ENCODE measurements around the gene ADAR. TPM values are rescaled to one million over a fixed set of nuclear protein-coding genes. Genes with fewer than 3 reads are reported as not detected.

The ADAR gene
- total RNA-seq, 1 donor from 2014 or later, result 121 TPM

GRCh38 chr1:154573168-154573510, 34.8 kb downstream of the ADAR start:
- peaks cover 18% of the 10 kb centered on the region for H3K27me3 ChIP-seq (ENCODE audit: control insufficient read depth, insufficient read depth, low read length)
- H3K4me3 ChIP-seq (ENCODE audit: low read depth, low read length), result no peak overlapping the region
- H3K36me3 ChIP-seq (ENCODE audit: control insufficient read depth, insufficient read depth, low read length), result no peaks in the 10 kb centered on the region
- DNase-seq (ENCODE audit: low read depth), result no peak
- TF ChIP-seq, protein P1, sequence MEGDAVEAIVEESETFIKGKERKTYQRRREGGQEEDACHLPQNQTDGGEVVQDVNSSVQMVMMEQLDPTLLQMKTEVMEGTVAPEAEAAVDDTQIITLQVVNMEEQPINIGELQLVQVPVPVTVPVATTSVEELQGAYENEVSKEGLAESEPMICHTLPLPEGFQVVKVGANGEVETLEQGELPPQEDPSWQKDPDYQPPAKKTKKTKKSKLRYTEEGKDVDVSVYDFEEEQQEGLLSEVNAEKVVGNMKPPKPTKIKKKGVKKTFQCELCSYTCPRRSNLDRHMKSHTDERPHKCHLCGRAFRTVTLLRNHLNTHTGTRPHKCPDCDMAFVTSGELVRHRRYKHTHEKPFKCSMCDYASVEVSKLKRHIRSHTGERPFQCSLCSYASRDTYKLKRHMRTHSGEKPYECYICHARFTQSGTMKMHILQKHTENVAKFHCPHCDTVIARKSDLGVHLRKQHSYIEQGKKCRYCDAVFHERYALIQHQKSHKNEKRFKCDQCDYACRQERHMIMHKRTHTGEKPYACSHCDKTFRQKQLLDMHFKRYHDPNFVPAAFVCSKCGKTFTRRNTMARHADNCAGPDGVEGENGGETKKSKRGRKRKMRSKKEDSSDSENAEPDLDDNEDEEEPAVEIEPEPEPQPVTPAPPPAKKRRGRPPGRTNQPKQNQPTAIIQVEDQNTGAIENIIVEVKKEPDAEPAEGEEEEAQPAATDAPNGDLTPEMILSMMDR (IDR thresholded peaks at IDR 0.05; ENCODE audit: insufficient read depth, low read length, poor library complexity, severe bottlenecking), result no peak

GRCh38 chr1:154572468-154573167, 35.4 kb downstream of the ADAR start:
- H3K4me3 ChIP-seq (ENCODE audit: low read depth, low read length), result no peak overlapping the region
- no peak for DNase-seq (ENCODE audit: low read depth)
- peaks cover 21% of the 10 kb centered on the region for H3K27me3 ChIP-seq (ENCODE audit: control insufficient read depth, insufficient read depth, low read length)
- TF ChIP-seq, protein P1 (IDR thresholded peaks at IDR 0.05; ENCODE audit: insufficient read depth, low read length, poor library complexity, severe bottlenecking), result no peak
- H3K36me3 ChIP-seq (ENCODE audit: control insufficient read depth, insufficient read depth, low read length), result no peaks in the 10 kb centered on the region

GRCh38 chr1:154571964-154572288, 36.1 kb downstream of the ADAR start:
- TF ChIP-seq, protein P1 (IDR thresholded peaks at IDR 0.05; ENCODE audit: insufficient read depth, low read length, poor library complexity, severe bottlenecking), result no peak
- no peaks in the 10 kb centered on the region for H3K36me3 ChIP-seq (ENCODE audit: control insufficient read depth, insufficient read depth, low read length)
- no peak overlapping the region for H3K4me3 ChIP-seq (ENCODE audit: low read depth, low read length)
- peaks cover 28% of the 10 kb centered on the region for H3K27me3 ChIP-seq (ENCODE audit: control insufficient read depth, insufficient read depth, low read length)
- no peak for DNase-seq (ENCODE audit: low read depth)

- Histone ChIP-seq H3K27me3 (ENCODE audit: control insufficient read depth, insufficient read depth, low read length) (peaks cover 31% of the 10 kb centered on the region), H3K36me3 (ENCODE audit: control insufficient read depth, insufficient read depth, low read length) (no peaks in the 10 kb centered on the region), H3K4me3 (ENCODE audit: low read depth, low read length) (no peak overlapping the region)
- DNase-seq (ENCODE audit: low read depth), result no peak
- TF ChIP-seq, protein P1 (IDR thresholded peaks at IDR 0.05; ENCODE audit: insufficient read depth, low read length, poor library complexity, severe bottlenecking), result no peak
These were observed 36.6 kb downstream of the ADAR start for GRCh38 chr1:154571244-154571963.

DNA sequence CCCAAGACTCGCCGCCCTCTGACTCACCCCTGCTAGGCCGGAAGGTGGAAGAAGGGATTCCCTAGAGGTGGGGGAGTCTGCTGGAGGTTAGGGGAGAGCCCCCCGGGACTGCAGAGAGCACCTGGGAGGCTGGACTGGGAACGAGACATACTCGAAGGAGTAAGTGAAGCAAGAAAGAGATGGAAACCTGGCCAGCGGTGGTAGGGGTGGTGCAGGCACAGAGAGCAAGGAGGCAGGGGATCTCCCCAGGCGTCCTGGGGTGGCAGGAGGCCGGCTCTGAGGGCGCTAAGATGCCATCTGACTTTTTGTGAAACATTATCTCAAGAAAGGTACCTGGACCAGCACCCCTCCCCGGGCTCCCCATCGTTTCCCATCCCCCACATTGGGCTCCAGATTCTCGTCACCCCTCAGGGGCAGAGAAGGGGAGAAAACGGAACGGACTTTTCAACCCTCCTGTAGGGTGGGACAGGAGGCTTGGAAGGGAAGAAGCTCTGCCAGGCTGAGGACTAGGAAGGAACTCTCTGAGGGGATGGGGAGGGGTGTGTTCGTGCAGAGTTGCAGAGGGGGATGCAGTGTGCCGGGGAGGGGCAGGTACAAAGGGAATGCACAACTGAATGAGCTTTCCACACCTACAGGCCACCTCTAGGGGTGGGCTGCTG, 39.7 kb downstream of the ADAR start:
- H3K4me3 ChIP-seq (ENCODE audit: low read depth, low read length), result no peak overlapping the region

More for the DNA sequence above, 39.7 kb downstream of the ADAR start:
- no peak for DNase-seq (ENCODE audit: low read depth)
- peaks cover 35% of the 10 kb centered on the region for H3K27me3 ChIP-seq (ENCODE audit: control insufficient read depth, insufficient read depth, low read length)
- TF ChIP-seq, protein P1 (IDR thresholded peaks at IDR 0.05; ENCODE audit: insufficient read depth, low read length, poor library complexity, severe bottlenecking), result no peak
- H3K36me3 ChIP-seq (ENCODE audit: control insufficient read depth, insufficient read depth, low read length), result no peaks in the 10 kb centered on the region

Measured in kidney epithelial cell (primary cell).